Right atrium auricular region (tissue), 2 donors: ENCODE results near the gene APOL4. TPM values are rescaled to one million over a fixed set of nuclear protein-coding genes. Genes with fewer than 3 reads are reported as not detected.

Experiments used
- DNase-seq: peaks from one replicate; pipeline ENCODE4 v3.0.0-alpha.2; 2019; ENCODE audit warnings: low spot score
- H3K27ac ChIP-seq, 2 donors: fragments of 200-600 bp; sonication (generic); 1 replicate in 1 of 2; 2 replicates in 1 of 2; pipeline ENCODE4 v1.5.1; 2016 to 2019
- H3K27me3 ChIP-seq, 2 donors: fragments of 200-600 bp; sonication (generic); one replicate each; pipeline versions ENCODE4 v1.5.1 to v1.6.0; 2017 to 2019
- H3K36me3 ChIP-seq: fragments of 200-600 bp; sonication (generic); one replicate; pipeline ENCODE4 v1.5.1; 2016
- H3K4me1 ChIP-seq, 2 donors: fragments of 200-600 bp; sonication (generic); one replicate each; pipeline versions ENCODE4 v1.5.1 to v1.6.0; 2017 to 2019
- H3K4me3 ChIP-seq, 2 donors: fragments of 200-600 bp; sonication (generic); 1 replicate in 1 of 2; 2 replicates in 1 of 2; pipeline ENCODE4 v1.5.1; 2017 to 2019; ENCODE audit warnings: mild to moderate bottlenecking in 1 of 2, moderate library complexity in 1 of 2
- H3K9me3 ChIP-seq, 2 donors: fragments of 200-600 bp; sonication (generic); one replicate each; pipeline ENCODE4 v1.5.1; 2019
- CTCF ChIP-seq, 2 donors: fragments of 200-600 bp; sonication (generic); IDR thresholded peaks; one replicate each; pipeline ENCODE4 v1.5.1; 2019; ENCODE audit warnings: antibody characterized with exemption in 2 of 2
- total RNA-seq, 2 donors: library from RNA; depleted of rRNA; stranded (reverse); fragments of >200 nt; gene quantifications; one replicate each; pipeline ENCODE4 v1.1.0, GENCODE V29; 2016

APOL4 gene
- total RNA-seq, 2 donors from 2014 or later, result 0.24 to 2.1 TPM

GRCh38 chr22:36222887-36223450 lies 21.4 kb upstream of the APOL4 start:
- Histone ChIP-seq H3K9me3 (no peaks in the 10 kb centered on the region), H3K4me1 (peaks cover 0 to 20% of the 10 kb centered on the region in 2 donors), H3K27ac (no peak overlapping the region), H3K4me3 (no peak overlapping the region), H3K36me3 (peaks cover 8% of the 10 kb centered on the region), H3K27me3 (no peaks in the 10 kb centered on the region)
- DNase-seq, result no peak
- no peak for TF ChIP-seq CTCF (IDR thresholded peaks at IDR 0.05)

GRCh38 chr22:36221799-36222751 lies 20.5 kb upstream of the APOL4 start:
- Histone ChIP-seq H3K4me1 (peaks cover 0 to 20% of the 10 kb centered on the region in 2 donors), H3K27me3 (no peaks in the 10 kb centered on the region), H3K4me3 (no peak overlapping the region), H3K36me3 (no peaks in the 10 kb centered on the region), H3K9me3 (no peaks in the 10 kb centered on the region), H3K27ac (no peak overlapping the region)
- DNase-seq, result no peak
- peak in 1 of 2 donors; percentile 77 for TF ChIP-seq CTCF (IDR thresholded peaks at IDR 0.05)

GRCh38 chr22:36220451-36220921 lies 18.9 kb upstream of the APOL4 start:
- H3K9me3 ChIP-seq, result no peaks in the 10 kb centered on the region
- peaks cover 0 to 20% of the 10 kb centered on the region in 2 donors for H3K4me1 ChIP-seq
- no peak for TF ChIP-seq CTCF (IDR thresholded peaks at IDR 0.05)
- peak; percentile 73 for DNase-seq
- H3K27ac ChIP-seq, result peak overlapping the region in 1 of 2 donors; percentile 40
- no peaks in the 10 kb centered on the region for H3K36me3 ChIP-seq
- no peaks in the 10 kb centered on the region for H3K27me3 ChIP-seq
- no peak overlapping the region for H3K4me3 ChIP-seq

GRCh38 chr22:36218648-36219193 lies 17.1 kb upstream of the APOL4 start:
- Histone ChIP-seq H3K9me3 (no peaks in the 10 kb centered on the region), H3K4me1 (peaks cover 0 to 17% of the 10 kb centered on the region in 2 donors), H3K27me3 (no peaks in the 10 kb centered on the region), H3K4me3 (no peak overlapping the region), H3K36me3 (no peaks in the 10 kb centered on the region), H3K27ac (no peak overlapping the region)
- no peak for DNase-seq
- no peak for TF ChIP-seq CTCF (IDR thresholded peaks at IDR 0.05)

- H3K27me3 ChIP-seq, result no peaks in the 10 kb centered on the region
- DNase-seq, result no peak
- H3K4me1 ChIP-seq, result peaks cover 0 to 11% of the 10 kb centered on the region in 2 donors
- no peaks in the 10 kb centered on the region for H3K9me3 ChIP-seq
- no peak for TF ChIP-seq CTCF (IDR thresholded peaks at IDR 0.05)
- H3K27ac ChIP-seq, result no peak overlapping the region
- no peaks in the 10 kb centered on the region for H3K36me3 ChIP-seq
- H3K4me3 ChIP-seq, result no peak overlapping the region
These were observed 14.4 kb upstream of the APOL4 start for GRCh38 chr22:36215981-36216380.
